ENCODE measurements around the gene FAT1.
"Not testable (repeated sequence)": the region's sequence is repeated elsewhere in the genome, so short reads cannot be mapped to it uniquely, and the experiment has no call there.

The FAT1 gene, protein sequence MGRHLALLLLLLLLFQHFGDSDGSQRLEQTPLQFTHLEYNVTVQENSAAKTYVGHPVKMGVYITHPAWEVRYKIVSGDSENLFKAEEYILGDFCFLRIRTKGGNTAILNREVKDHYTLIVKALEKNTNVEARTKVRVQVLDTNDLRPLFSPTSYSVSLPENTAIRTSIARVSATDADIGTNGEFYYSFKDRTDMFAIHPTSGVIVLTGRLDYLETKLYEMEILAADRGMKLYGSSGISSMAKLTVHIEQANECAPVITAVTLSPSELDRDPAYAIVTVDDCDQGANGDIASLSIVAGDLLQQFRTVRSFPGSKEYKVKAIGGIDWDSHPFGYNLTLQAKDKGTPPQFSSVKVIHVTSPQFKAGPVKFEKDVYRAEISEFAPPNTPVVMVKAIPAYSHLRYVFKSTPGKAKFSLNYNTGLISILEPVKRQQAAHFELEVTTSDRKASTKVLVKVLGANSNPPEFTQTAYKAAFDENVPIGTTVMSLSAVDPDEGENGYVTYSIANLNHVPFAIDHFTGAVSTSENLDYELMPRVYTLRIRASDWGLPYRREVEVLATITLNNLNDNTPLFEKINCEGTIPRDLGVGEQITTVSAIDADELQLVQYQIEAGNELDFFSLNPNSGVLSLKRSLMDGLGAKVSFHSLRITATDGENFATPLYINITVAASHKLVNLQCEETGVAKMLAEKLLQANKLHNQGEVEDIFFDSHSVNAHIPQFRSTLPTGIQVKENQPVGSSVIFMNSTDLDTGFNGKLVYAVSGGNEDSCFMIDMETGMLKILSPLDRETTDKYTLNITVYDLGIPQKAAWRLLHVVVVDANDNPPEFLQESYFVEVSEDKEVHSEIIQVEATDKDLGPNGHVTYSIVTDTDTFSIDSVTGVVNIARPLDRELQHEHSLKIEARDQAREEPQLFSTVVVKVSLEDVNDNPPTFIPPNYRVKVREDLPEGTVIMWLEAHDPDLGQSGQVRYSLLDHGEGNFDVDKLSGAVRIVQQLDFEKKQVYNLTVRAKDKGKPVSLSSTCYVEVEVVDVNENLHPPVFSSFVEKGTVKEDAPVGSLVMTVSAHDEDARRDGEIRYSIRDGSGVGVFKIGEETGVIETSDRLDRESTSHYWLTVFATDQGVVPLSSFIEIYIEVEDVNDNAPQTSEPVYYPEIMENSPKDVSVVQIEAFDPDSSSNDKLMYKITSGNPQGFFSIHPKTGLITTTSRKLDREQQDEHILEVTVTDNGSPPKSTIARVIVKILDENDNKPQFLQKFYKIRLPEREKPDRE (N-terminal part only)

DNA sequence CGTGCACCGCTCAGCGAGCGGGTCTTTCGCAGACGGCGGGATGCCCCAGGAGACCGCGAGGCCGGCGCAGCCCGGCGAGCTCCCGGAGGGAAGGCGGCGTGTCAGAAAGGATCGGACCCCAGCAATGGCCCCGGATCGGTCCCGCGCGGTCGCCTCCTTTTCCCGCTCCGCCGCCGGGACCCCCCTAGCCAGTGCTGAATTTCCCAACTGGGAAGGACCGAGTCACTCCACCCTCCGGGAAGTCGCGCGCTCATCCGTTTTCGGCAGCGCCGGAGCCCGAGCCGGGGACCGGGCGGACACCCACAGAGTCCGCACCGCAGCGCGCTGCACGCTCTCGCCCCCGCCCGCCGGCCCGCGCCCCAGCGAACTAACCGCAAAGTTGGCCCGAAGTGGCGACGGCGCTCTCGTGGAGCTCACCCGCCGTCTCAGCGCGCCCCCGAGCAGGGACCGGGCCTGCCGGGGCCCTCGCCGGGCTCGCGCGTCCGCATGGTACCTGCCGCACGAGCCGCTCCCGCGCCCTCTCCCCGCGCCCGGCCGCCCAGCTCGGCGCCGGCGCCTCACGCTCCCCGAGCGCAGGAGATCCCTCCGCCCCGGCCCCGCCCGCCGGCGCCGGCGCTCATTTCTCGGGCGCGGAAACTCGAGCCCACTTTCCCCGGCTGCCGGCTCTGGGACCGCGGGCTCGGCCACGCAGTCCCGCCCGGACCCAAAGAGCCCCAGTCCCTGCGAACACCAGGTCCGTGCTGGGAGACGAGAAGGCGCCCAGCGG lies at the start of gene FAT1:
FAT1 (minus strand) TSS at position 565 of the 766 bp plus-strand sequence. CDS start 14,029 bp downstream, outside the sequence.
- DNase-seq (ENCODE audit: low spot score), result no peak

DNA sequence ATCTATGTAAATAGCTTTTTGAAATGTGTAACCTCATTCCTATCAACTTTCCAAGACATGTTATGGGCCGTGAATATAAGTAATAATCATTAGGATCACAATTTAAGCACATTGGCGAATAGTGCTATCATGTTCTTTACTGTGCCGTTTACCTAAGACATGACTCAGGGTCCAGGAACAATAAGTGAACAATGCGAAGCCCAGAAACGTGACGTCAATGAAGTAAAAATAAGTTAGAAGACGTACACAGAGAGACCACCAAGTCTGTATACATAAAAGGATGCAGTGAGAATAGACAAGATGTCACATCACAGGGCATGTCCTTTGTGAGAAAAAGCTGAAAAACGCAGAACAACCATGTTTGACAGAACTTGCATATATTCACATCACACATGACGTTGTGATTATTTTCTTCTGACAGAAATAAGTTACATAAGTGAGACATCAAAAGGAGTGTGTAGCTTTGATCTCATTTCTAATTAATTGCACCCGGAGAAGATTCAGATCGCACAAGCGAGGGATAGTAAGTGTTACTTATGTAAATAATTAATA lies 49.4 kb upstream of the FAT1 start:
- no peak for DNase-seq (ENCODE audit: low spot score)

DNA sequence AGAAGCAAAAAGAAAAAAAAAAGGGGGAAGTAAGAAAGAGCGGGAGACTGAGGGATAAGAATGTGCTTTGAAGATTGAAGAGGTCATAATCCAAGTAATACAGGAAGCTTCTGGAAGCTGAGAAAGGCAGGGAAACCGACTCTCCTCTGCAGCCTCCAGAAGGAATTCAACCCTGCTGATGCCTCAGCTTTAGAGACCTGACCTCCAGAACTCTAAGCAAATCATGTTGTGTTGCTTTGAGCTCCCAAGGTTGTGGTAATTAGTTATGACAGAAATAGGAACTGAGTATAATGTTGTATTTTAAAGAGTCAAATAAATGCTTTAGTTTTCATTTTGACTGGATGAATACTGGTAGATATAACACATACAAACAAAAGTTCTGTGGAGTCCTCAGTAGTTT lies 48.0 kb upstream of the FAT1 start:
- DNase-seq (ENCODE audit: low spot score), result no peak

DNA sequence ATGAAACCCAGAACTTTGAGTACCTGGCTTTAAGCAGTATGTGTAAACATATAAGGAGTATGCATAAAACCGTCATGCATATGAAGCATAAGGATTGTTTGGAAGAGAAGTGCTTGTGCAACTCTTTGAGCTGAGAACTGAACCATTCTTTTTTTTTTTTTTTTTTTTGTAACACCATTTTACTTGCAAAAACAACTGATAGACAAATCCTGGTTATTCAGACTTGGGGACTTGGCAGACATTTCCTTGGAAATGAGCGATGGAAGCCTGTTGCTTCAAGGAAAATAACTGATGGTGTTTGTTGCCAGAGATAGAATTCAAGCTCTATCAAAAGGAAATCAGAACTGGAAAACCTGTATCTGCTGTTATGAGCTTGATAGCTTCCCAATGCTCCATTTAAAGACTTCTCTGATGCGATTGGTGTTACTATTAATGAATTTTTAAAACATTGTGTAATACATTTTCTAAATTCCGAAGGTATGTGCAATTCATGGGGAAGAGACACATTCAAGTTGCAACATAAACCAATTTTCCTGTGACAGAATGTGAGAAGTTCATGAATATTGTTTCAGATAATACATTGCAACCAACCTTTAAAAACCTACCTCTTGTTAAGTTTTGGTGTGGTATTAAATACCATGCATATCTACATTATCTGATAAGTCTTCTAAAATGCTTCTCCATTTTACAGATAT lies 47.0 kb upstream of the FAT1 start:
- DNase-seq (ENCODE audit: low spot score), result no peak

DNA sequence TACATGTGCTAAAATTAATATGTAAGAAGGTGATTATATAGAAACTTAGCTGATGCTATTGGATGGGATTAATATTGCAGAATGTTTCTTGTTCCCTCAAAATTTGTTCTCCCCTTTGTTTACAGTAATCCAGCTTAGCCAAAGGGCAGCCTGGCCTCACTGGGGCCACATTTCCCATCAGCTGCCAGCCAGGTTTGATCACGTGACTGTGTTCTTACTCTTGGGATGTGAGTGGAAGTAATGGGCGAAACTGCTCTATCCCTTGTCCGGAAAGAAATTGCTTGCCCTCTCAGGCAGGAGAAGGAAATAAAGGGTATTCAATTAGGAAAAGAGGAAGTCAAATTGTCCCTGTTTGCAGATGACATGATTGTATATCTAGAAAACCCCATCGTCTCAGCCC lies 44.1 kb upstream of the FAT1 start:
- no peak for DNase-seq (ENCODE audit: low spot score)

DNA sequence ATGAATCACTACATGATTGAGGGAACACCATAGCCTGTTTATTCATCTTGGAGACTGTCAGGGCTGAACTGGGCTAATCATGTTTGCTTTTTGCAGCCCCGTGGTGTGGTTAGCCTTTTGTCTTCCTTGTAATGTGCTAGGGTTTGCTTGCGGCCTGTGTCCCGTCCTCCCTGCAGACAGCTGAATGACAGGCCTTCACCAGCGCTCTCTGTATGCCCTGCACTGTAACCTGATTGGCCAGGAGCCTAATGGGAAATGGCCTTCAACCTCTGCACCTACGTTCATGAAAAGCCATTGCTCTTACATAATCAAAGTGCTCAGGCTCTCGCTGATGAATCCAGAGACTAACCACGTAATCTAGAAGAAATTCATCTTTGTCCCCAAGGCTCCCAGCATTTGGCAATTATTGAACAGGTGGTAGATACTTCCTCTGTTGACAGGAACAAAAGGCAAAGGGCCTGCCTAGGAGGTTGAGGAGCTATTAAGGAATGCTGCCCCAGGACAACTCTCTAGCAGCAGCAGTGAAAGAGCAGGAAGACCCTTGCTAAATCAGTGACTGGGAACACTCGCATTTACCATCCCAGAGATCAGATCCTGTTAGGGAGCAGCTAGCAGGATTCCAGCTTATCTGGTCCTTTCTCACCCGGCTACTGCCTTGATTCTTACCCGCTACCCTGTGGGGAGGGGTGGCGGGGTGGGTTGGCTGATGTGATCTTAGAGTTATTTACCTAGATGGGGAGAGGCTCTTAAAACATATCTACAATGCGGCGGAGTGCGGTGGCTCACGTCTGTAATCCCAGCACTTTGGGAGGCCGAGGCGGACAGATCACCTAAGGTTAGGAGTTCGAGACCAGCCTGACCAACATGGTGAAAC lies 42.3 kb upstream of the FAT1 start:
- peak; percentile 80 for DNase-seq (ENCODE audit: low spot score)

DNA sequence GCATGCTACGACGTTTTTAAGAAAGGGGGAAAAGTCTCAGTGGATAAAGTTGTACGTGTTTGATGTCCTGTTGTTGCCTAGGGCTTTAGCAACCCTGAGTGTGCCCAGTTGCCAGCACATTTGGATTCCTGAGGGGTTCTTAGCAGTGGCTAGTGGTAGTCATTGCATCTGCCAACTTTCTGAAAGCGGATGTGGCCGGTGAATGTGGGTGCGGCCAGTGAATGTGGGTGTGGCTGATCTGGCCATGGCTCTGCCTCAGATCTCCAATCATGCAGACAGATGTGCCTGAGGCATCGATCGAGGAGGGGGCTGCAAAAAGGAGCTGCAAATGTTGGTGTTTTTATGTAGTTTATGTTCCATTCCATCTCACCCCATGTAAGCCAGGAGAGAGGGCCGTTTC lies 41.5 kb upstream of the FAT1 start:
- peak; percentile 88 for DNase-seq (ENCODE audit: low spot score)

DNA sequence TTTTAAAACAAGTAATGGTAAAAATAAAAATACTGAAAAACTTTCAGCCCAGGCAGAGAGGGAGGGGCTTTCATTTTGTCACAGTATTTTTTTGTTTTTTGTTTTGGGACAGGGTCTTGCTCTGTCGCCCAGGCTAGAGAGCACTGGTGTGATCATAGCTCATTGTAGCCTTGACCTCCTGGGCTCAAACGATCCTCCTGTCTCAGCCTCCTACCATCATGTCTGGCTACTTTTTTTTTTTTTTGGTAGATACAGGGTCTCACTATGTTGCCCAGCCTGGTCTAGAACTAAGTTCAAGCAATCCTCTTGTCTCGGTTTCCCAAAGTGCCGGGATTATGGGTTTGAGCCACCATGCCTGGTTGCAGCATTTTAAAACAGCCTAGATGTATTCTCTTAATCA lies 40.8 kb upstream of the FAT1 start:
- DNase-seq (ENCODE audit: low spot score), result no peak

DNA sequence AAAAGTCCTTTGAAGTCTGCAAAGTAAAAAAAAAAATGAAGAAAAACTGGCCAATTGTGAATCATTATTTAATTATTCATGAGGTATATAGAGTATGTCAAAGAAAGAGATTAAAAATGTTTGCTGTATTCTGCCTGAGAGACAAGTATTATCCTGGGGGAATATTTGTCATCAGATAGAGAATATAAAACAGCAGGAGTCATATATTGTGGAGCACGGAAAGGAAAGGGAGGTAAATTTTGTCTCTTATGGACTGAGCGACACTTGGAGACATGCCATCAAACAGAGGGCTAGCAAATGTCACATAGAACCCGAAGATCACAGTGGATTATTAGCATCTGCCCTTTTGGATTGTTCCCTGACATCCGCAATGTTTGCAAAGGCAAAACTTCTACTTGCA lies 39.2 kb upstream of the FAT1 start:
- DNase-seq (ENCODE audit: low spot score), result peak; percentile 37

DNA sequence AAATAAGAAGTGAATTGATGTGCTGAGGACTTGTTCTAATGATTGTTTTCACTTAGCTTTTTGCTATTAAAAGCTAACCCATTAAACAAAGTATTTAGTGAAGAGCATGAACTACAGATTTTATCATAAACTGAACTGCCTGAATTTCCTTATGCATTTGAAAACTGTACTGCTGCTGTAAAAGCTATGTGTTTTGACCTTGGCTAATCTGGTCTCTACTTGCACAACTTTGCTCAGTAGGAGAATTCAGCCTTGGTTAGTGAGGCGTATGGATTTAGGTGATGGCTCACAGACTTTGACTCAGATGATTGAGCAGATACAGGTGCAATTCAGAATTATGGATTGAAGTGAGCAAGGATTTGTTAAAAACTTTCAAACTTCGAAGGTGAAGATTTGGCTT lies 38.7 kb upstream of the FAT1 start:
- no peak for DNase-seq (ENCODE audit: low spot score)

DNA sequence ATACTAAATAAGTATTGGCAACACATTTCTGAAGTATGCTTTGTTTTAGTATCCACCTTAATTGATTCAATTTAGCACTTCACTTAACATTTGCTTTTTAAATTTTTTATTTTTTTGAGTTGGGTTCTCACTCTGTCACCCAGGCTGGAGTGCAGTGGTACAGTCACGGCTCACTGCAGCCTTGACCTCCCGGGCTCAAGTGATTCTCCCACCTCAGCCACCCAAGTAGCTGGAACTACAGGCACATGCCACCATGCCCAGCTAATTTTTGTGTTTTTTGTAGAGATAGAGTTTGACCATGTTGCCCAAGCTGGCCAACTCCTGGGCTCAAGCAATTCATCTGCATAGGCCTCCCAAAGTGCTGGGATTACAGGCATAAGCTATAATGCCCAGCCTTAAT lies 38.3 kb upstream of the FAT1 start:
- DNase-seq (ENCODE audit: low spot score), result not testable (repeated sequence)

DNA sequence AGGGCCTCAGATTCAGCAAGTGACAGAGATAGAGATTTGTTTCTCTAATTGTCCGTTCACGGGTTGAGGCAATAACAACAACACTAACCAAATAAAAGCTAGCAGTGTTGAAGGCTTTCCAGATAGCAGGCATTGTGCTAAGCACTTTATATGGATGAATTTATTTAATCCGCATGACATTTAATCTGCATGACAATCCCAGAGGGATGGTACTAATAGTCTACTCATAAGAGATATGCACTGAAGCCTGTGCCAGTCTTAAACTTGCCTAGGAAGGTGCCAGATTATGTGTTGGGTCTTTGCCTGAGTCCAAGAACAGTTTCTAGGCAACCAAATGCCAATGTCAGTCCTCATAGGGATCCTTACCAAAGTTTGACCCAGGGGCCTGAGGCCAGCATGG lies 37.7 kb upstream of the FAT1 start:
- no peak for DNase-seq (ENCODE audit: low spot score)

DNA sequence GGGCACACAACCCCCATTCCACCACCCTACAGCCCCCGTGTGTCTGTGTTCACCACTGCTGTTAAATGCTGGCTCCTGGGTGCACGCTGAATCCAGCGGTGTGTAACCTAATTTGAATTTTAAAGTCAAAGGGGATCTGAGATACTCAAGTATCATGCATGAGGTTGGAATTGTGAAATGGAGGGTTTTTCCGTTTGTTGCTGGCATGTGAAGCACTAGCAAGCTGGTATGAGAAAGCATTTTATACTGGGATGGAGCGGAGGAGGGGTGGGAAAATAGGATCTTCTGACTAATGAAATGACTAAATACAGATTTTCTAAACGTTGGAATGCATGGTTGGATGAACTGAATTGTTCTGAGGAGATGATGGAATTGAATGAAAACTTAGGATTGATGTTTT lies 36.9 kb upstream of the FAT1 start:
- no peak for DNase-seq (ENCODE audit: low spot score)

DNA sequence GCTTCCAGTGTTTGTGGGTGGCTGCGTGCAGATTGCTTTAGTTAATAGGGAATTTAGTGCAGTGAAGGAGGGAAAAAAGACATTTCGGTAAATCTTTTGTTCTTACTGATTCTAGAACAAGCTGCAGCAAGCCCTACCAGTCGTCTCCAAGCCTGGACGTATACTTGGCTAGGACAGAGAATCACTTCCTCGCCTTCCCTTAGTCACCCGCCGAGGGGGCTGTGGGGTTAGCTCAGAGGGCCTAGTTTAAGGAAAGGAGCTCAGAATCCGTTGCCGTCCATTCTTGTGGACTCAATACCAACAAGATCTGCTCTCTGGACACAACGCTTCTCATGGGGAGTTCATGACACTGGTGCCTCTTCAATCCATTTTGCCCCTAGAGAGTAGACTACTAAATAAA lies 36.3 kb upstream of the FAT1 start:
- DNase-seq (ENCODE audit: low spot score), result no peak

DNA sequence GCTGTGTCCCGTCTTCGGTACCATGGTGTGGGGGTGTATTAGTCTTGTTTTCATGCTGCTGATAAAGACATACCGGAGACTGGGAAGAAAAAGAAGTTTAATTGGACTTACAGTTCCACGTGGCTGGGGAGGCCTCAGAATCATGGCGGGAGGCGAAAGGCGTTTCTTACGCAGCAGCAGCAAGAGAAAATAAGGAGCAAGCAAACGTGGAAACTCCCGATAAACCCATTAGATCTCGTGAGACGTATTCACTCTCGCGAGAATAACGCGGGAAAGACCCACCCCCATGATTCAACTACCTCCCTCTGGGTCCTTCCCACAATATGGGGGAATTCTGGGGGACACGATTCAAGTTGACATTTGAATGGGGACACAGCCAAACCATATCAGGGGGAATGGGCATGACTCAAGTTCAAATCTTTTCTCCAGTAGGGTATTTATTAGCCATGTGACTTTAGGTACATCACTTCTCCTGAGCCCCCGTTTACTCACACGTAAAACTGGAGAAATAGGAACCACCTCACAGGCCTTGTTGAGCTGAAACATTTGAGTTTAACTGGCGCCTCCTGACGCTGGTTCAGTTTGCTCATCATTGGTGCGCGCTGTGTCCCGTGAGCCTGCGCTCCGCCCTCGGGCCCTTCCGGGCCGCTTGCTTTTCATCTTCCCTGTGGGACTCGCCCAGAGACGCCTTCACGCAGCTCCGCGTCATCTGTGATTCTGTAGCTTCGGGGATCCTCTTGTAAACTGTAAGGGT lies 35.5 kb upstream of the FAT1 start:
- no peak for DNase-seq (ENCODE audit: low spot score)

DNA sequence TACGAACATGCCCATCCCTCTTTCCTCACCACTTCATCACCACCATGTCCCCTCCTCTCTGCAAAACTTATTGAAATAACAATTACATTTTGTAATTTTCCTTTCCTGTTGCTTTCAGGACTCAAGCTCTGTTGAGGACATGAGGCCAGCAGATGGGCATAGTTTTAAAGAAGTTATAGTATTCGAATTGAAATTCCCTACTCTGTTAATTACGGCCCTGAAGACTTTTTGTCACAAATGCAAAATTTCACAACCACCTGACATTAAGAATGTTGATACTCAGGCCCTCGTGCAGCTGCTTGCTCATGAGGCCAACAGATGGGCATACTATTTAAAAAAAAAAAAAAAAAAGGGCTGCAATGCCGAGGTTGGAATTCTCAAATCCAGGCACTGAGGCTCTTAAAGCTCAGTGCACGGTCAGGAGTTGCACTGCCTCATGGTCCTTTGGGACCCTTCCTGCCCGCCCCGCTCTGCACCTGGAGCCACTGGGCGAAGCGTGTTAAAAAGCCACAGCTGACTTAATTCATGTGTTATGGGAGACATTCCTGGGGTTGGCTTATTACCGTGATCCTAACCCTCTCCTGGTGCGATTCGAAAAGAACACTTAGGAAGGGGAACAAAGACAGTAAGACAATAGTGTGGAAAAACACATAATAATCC lies 34.2 kb upstream of the FAT1 start:
- DNase-seq (ENCODE audit: low spot score), result no peak

DNA sequence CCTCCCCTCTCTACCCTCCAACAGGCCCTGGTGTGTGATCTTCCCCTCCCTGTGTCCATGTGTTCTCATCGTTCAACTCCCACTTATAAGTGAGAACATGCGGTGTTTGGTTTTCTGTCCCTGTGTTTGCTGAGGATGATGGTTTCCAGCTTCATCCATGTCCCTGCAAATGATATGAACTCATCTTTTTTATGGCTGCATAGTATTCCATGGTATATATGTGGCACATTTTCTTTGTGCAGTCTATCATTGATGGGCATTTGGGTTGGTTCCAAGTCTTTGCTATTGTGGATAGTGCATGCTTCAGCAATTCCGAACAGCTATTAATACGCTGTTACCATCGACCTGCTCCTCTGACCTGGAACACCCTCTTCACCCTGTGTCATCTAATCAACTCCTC lies 32.9 kb upstream of the FAT1 start:
- DNase-seq (ENCODE audit: low spot score), result not testable (repeated sequence)
